SK-N-SH (cell line): ENCODE results near the gene EIF3B. TPM values are rescaled to one million over a fixed set of nuclear protein-coding genes. Genes with fewer than 3 reads are reported as not detected.

Experiments
- CTCF ChIA-PET: fragments of 300-600, 350-600 bp; formaldehyde crosslinking; extraction: SDS; loops from one replicate; lab custom pipeline; 2021; lab: Yijun Ruan, JAX
- POLR2A ChIA-PET: fragments of 350-600 bp; sonication (Branson Sonifier 250); formaldehyde crosslinking; extraction: SDS; loops from one replicate; lab custom pipeline; 2020; ENCODE audit warnings: antibody characterized with exemption, inconsistent platforms; lab: Yijun Ruan, JAX
- DNase-seq: peaks from one replicate; pipeline ENCODE4 v3.0.0; 2012
- H2AFZ ChIP-seq: fragments of 200-600 bp; sonication (generic); 2 replicates; pipeline ENCODE4 v1.8.1; 2016; ENCODE audit warnings: antibody characterized with exemption, mild to moderate bottlenecking, low read depth
- H3F3A ChIP-seq: fragments of 200-600 bp; sonication (generic); replicated peaks from 2 replicates; pipeline ENCODE3; 2016; ENCODE audit warnings: antibody characterized with exemption, mild to moderate bottlenecking; ENCODE audit not compliant: insufficient read depth
- H3K27ac ChIP-seq, 2 experiments: fragments of 200-500 bp in 1 of 2; fragments of 200-600 bp in 1 of 2; sonication (Bioruptor generic) in 1 of 2; sonication (generic), shearing (Covaris generic) in 1 of 2; 2 replicates each; pipeline versions ENCODE4 v1.5.1 to v1.6.1; 2014 to 2016; ENCODE audit warnings: low read depth in 2 of 2, inconsistent platforms in 1 of 2, low read length in 1 of 2, mild to moderate bottlenecking in 1 of 2, mixed read lengths in 1 of 2
- H3K27me3 ChIP-seq: fragments of 200-600 bp; sonication (generic), shearing (Covaris generic); 2 replicates; pipeline ENCODE4 v1.6.1; 2016; ENCODE audit warnings: mixed run types; ENCODE audit not compliant: insufficient read depth
- H3K36me3 ChIP-seq, 2 experiments: fragments of 200-500 bp in 1 of 2; fragments of 200-600 bp in 1 of 2; sonication (Bioruptor generic) in 1 of 2; sonication (generic) in 1 of 2; replicated peaks in 1 of 2; 2 replicates each; pipeline versions ENCODE3 to v1.5.1; 2014 to 2016; ENCODE audit warnings: low read length in 1 of 2, mild to moderate bottlenecking in 1 of 2; ENCODE audit not compliant: insufficient read depth in 2 of 2, control insufficient read depth in 1 of 2
- H3K4me1 ChIP-seq, 2 experiments: fragments of 200-500 bp in 1 of 2; fragments of 200-600 bp in 1 of 2; sonication (Bioruptor generic) in 1 of 2; sonication (generic), shearing (Covaris generic) in 1 of 2; 2 replicates each; pipeline versions ENCODE4 v1.5.1 to v1.6.1; 2014 to 2016; ENCODE audit warnings: low read depth in 1 of 2, low read length in 1 of 2, mixed run types in 1 of 2; ENCODE audit not compliant: insufficient read depth in 2 of 2, control insufficient read depth in 1 of 2
- H3K4me2 ChIP-seq: fragments of 200-600 bp; sonication (generic), shearing (Covaris generic); 2 replicates; pipeline ENCODE4 v1.6.1; 2017; ENCODE audit warnings: mixed run types
- H3K4me3 ChIP-seq, 2 experiments: fragments of 200-500 bp in 1 of 2; fragments of 200-600 bp in 1 of 2; sonication (Bioruptor generic) in 1 of 2; sonication (generic), shearing (Covaris generic) in 1 of 2; 2 replicates each; pipeline versions ENCODE4 v1.5.1 to v1.8.1; 2014 to 2016; ENCODE audit warnings: low read depth in 2 of 2, inconsistent platforms in 1 of 2, low read length in 1 of 2, mild to moderate bottlenecking in 1 of 2, mixed read lengths in 1 of 2, moderate library complexity in 1 of 2
- H3K79me2 ChIP-seq: fragments of 200-600 bp; sonication (generic); 2 replicates; pipeline ENCODE4 v1.8.1; 2017; ENCODE audit warnings: mild to moderate bottlenecking; ENCODE audit not compliant: insufficient read depth
- H3K9ac ChIP-seq: fragments of 200-600 bp; sonication (generic); 2 replicates; pipeline ENCODE4 v1.6.1; 2017; ENCODE audit warnings: mixed run types
- H3K9me2 ChIP-seq: fragments of 200-600 bp; sonication (generic); 2 replicates; pipeline ENCODE4 v1.6.1; 2017; ENCODE audit warnings: mixed run types
- H3K9me3 ChIP-seq: fragments of 200-600 bp; sonication (generic); 2 replicates; pipeline ENCODE4 v1.6.1; 2017; ENCODE audit warnings: mixed run types, mild to moderate bottlenecking, moderate library complexity
- H4K20me1 ChIP-seq: fragments of 200-600 bp; sonication (generic); 2 replicates; pipeline ENCODE4 v1.6.1; 2017; ENCODE audit warnings: mild to moderate bottlenecking, mixed run types; ENCODE audit not compliant: insufficient read depth
- EP300 ChIP-seq, 2 experiments: IDR thresholded peaks; 2 replicates each; pipeline versions ENCODE4 v1.4.0 to v1.6.1; 2012; ENCODE audit warnings: borderline replicate concordance in 1 of 2, low read depth in 1 of 2, low read length in 1 of 2
- FOSL2 ChIP-seq: IDR thresholded peaks from 2 replicates; pipeline ENCODE4 v1.4.0; 2012; ENCODE audit warnings: low read depth, mild to moderate bottlenecking, moderate library complexity, borderline replicate concordance
- FOXJ3 ChIP-seq: sonication (generic); formaldehyde crosslinking; IDR thresholded peaks from 2 replicates; pipeline ENCODE4 v1.5.1; 2020; ENCODE audit warnings: mild to moderate bottlenecking, missing genetic modification reagents
- FOXM1 ChIP-seq: IDR thresholded peaks from 2 replicates; pipeline ENCODE4 v1.4.0; 2012; ENCODE audit warnings: low read depth, mild to moderate bottlenecking
- GABPA ChIP-seq: IDR thresholded peaks from 2 replicates; pipeline ENCODE4 v1.4.0; 2012; ENCODE audit warnings: low read depth, mild to moderate bottlenecking
- GATA2 ChIP-seq: sonication (generic); formaldehyde crosslinking; IDR thresholded peaks from 2 replicates; pipeline ENCODE4 v1.5.0; 2020; ENCODE audit warnings: mild to moderate bottlenecking, missing genetic modification reagents
- JUND ChIP-seq: IDR thresholded peaks from 2 replicates; pipeline ENCODE4 v1.4.0; 2012
- MXI1 ChIP-seq: IDR thresholded peaks from 2 replicates; pipeline ENCODE4 v1.6.1; 2012; ENCODE audit warnings: mild to moderate bottlenecking, low read depth, low read length, improper control_type of control experiment
- NFIC ChIP-seq: IDR thresholded peaks from 2 replicates; pipeline ENCODE4 v1.4.0; 2012; ENCODE audit warnings: borderline replicate concordance
- POLR2AphosphoS5 ChIP-seq: IDR thresholded peaks from 2 replicates; pipeline ENCODE4 v1.6.1; 2012; ENCODE audit warnings: low read depth, low read length
- RAD21 ChIP-seq: IDR thresholded peaks from 2 replicates; pipeline ENCODE4 v1.6.1; 2012; ENCODE audit warnings: mild to moderate bottlenecking, low read length
- RXRA ChIP-seq: IDR thresholded peaks from 2 replicates; pipeline ENCODE4 v1.4.0; 2012; ENCODE audit warnings: low read depth, mild to moderate bottlenecking, borderline replicate concordance
- SIN3A ChIP-seq: IDR thresholded peaks from 2 replicates; pipeline ENCODE4 v1.6.1; 2012; ENCODE audit warnings: low read depth, mild to moderate bottlenecking, low read length, moderate library complexity, borderline replicate concordance
- SMC3 ChIP-seq: IDR thresholded peaks from 2 replicates; pipeline ENCODE4 v1.6.1; 2012; ENCODE audit warnings: low read depth, low read length, improper control_type of control experiment
- TAF1 ChIP-seq: IDR thresholded peaks from 2 replicates; pipeline ENCODE4 v1.6.1; 2012; ENCODE audit warnings: low read depth, mild to moderate bottlenecking, low read length, moderate library complexity, borderline replicate concordance
- TCF12 ChIP-seq: IDR thresholded peaks from 2 replicates; pipeline ENCODE4 v1.4.0; 2012
- TEAD4 ChIP-seq: IDR thresholded peaks from 2 replicates; pipeline ENCODE4 v1.4.0; 2012; ENCODE audit warnings: mild to moderate bottlenecking, borderline replicate concordance; ENCODE audit not compliant: insufficient read depth
- WGBS: methylation state at CpG from one replicate; pipeline ENCODE4 v1.1.6; 2017; ENCODE audit warnings: low lambda C conversion rate; 5-methylcytosine and 5-hydroxymethylcytosine counted together
- polyA plus RNA-seq, 3 experiments: library from polyadenylated mRNA; depleted of rRNA; stranded (reverse); fragments of >200 nt; gene quantifications; 2 replicates each; pipeline ENCODE4 v1.2.3, GENCODE V29; 2012
- TF ChIP-seq, protein P1 (sequence below): IDR thresholded peaks from 2 replicates; pipeline ENCODE4 v1.4.0; 2012; ENCODE audit warnings: low read depth, borderline replicate concordance
- TF ChIP-seq, protein P2 (sequence below): fragments of 150-350 bp; IDR thresholded peaks from 2 replicates; pipeline ENCODE4 v1.6.1; 2017; ENCODE audit warnings: antibody characterized with exemption, low read length, low read depth, borderline replicate concordance
- TF ChIP-seq, protein P3 (sequence below): IDR thresholded peaks from 2 replicates; pipeline ENCODE4 v1.4.0; 2012; ENCODE audit warnings: low read depth, borderline replicate concordance

EIF3B gene
- polyA plus RNA-seq, 1 of the 3 experiments (the other 2 are of a cell fraction), result 151 TPM

DNA sequence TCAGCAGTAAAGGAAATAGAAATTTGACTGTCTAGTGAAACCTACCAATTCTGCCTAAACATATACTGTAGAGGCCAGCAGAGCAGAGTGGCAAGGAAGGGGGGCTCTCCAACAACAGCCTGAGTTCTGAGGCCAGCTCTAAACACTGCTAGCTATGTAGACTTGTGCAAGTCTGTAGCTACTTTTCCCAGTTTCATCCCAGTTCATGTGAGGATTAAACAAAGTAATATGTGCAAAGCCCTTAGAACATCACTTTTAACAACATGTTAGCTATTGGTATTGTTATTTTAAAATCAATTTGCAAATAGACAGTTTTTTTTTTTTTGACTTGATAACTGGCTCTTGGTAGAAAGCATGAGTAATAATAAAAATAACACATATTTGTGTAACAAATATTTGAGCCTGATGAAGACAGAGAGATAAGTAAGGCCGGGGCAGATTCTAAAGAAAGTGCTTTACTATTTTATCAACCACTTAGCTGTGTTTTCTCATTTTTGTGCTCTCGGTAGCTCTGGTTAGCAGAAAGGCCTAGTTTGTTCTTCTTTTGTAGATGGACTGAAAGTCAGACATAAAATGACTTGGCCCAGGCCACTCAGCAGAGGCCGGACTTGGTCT, 58.1 kb downstream of the EIF3B start:
- no peaks in the 10 kb centered on the region for H3K27me3 ChIP-seq
- H2AFZ ChIP-seq, result no peak overlapping the region
- no peak for TF ChIP-seq EP300 (IDR thresholded peaks at IDR 0.05; ENCODE audit: borderline replicate concordance in 1 of 2, low read depth in 1 of 2, low read length in 1 of 2)
- no peak for TF ChIP-seq RXRA
- TF ChIP-seq FOSL2, result no peak
- TF ChIP-seq SMC3, result no peak
- TF ChIP-seq, all 33 proteins: peak for 0
- Histone ChIP-seq H3K9ac (no peak overlapping the region), H3K4me2 (peak overlapping the region; percentile 52), H3K9me2 (no peaks in the 10 kb centered on the region), H3K9me3 (no peaks in the 10 kb centered on the region), H3K79me2 (peaks cover 35% of the 10 kb centered on the region), H3K4me1 (peaks cover 9 to 23% of the 10 kb centered on the region in 2 experiments; a peak in 3 of 4 replicates), H3F3A (peaks cover 28% of the 10 kb centered on the region), H3K27ac (peak overlapping the region in 1 of 2 experiments; percentile 58; a peak in 2 of 4 replicates), H4K20me1 (peaks cover 15% of the 10 kb centered on the region; the same call in 1 of the 2 replicates), H3K36me3 (no peaks in the 10 kb centered on the region), H3K4me3 (no peak overlapping the region)
- WGBS, result 84% methylated on average over 3 of the region's 3 CpGs
- DNase-seq, result no peak
- ChIA-PET POLR2A (no interaction called here), CTCF (interaction anchor here (0.6 to 2.8 kb wide), 7 partner anchors 11 to 56 kb away, joined by 3 to 9 read pairs (median 3); no protein-coding TSS in a partner anchor)

DNA sequence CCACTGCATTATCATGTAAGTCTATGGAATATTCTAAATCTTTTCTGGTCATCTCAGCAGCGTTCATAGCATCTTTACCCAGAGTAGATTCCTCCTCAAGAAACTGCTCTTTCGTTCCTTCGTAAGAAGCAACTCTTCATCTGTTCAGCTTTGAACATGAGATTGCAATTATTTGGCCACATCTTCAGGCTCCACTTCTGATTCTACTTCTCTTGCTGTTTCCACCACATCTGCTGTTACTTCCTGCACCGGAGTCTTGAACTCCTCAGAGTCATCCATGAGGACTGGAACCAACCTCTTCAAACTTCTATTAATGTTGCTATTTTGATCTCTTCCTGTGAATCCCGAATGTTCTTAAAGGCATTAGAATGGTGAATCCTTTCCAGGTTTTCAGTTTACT, 61.4 kb downstream of the EIF3B start:
- peaks cover 25% of the 10 kb centered on the region for H3F3A ChIP-seq
- H3K79me2 ChIP-seq, result peaks cover 42% of the 10 kb centered on the region
- no peaks in the 10 kb centered on the region for H3K36me3 ChIP-seq
- H3K27ac ChIP-seq, result no peak overlapping the region
- CTCF ChIA-PET, result no interaction called here
- H4K20me1 ChIP-seq, result peaks cover 7% of the 10 kb centered on the region; the same call in 1 of the 2 replicates
- no peaks in the 10 kb centered on the region for H3K27me3 ChIP-seq
- H3K9me3 ChIP-seq, result no peaks in the 10 kb centered on the region
- 96% methylated on average over 5 of the region's 5 CpGs for WGBS
- H3K4me3 ChIP-seq, result no peak overlapping the region
- no peak for DNase-seq
- no peaks in the 10 kb centered on the region for H3K9me2 ChIP-seq
- POLR2A ChIA-PET, result no interaction called here
- peaks cover 0 to 9% of the 10 kb centered on the region in 2 experiments; a peak in 3 of 4 replicates for H3K4me1 ChIP-seq
- no peak overlapping the region for H3K9ac ChIP-seq
- no peak overlapping the region for H2AFZ ChIP-seq
- H3K4me2 ChIP-seq, result no peak overlapping the region
- TF ChIP-seq MXI1 (no peak), TCF12 (no peak), JUND (no peak), RXRA (no peak), TEAD4 (no peak), RAD21 (no peak), FOXJ3 (CRISPR knock-in tag) (no peak), GATA2 (CRISPR knock-in tag) (no peak), POLR2AphosphoS5 (no peak), EP300 (IDR thresholded peaks at IDR 0.05; ENCODE audit: borderline replicate concordance in 1 of 2, low read depth in 1 of 2, low read length in 1 of 2) (no peak), NFIC (no peak), TAF1 (no peak), FOXM1 (no peak), GABPA (no peak), SIN3A (no peak)
- TF ChIP-seq, protein P1, sequence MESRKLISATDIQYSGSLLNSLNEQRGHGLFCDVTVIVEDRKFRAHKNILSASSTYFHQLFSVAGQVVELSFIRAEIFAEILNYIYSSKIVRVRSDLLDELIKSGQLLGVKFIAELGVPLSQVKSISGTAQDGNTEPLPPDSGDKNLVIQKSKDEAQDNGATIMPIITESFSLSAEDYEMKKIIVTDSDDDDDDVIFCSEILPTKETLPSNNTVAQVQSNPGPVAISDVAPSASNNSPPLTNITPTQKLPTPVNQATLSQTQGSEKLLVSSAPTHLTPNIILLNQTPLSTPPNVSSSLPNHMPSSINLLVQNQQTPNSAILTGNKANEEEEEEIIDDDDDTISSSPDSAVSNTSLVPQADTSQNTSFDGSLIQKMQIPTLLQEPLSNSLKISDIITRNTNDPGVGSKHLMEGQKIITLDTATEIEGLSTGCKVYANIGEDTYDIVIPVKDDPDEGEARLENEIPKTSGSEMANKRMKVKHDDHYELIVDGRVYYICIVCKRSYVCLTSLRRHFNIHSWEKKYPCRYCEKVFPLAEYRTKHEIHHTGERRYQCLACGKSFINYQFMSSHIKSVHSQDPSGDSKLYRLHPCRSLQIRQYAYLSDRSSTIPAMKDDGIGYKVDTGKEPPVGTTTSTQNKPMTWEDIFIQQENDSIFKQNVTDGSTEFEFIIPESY, result no peak
- TF ChIP-seq, protein P2, sequence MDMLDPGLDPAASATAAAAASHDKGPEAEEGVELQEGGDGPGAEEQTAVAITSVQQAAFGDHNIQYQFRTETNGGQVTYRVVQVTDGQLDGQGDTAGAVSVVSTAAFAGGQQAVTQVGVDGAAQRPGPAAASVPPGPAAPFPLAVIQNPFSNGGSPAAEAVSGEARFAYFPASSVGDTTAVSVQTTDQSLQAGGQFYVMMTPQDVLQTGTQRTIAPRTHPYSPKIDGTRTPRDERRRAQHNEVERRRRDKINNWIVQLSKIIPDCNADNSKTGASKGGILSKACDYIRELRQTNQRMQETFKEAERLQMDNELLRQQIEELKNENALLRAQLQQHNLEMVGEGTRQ, result no peak
- TF ChIP-seq, protein P3, sequence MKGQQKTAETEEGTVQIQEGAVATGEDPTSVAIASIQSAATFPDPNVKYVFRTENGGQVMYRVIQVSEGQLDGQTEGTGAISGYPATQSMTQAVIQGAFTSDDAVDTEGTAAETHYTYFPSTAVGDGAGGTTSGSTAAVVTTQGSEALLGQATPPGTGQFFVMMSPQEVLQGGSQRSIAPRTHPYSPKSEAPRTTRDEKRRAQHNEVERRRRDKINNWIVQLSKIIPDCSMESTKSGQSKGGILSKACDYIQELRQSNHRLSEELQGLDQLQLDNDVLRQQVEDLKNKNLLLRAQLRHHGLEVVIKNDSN, result no peak
